OCI-LY7 (cell line): ENCODE measurements around the gene TMEM8B. TPM values are rescaled to one million over a fixed set of nuclear protein-coding genes. Genes with fewer than 3 reads are reported as not detected.

Experiments
- BruUV-seq: library from RNA; stranded (reverse); fragments of 400-500 nt; replicated peaks from 2 replicates; lab custom pipeline; 2021; lab: Mats Ljungman, UMichigan
- CTCF ChIA-PET: fragments of 300-600 bp; sonication (Branson Sonifier 250); formaldehyde crosslinking; loops from one replicate; lab custom pipeline; 2022; ENCODE audit warnings: antibody characterized with exemption; ENCODE audit not compliant: unreplicated experiment; lab: Charles Lee
- POLR2A ChIA-PET: fragments of 300-600 bp; sonication (Branson Sonifier 250); formaldehyde crosslinking; loops from one replicate; lab custom pipeline; 2022; ENCODE audit warnings: antibody characterized with exemption; lab: Charles Lee
- DNase-seq: peaks from one replicate; pipeline ENCODE4 v3.0.0-alpha.2; 2015; ENCODE audit warnings: low spot score
- H2AFZ ChIP-seq: fragments of 200-600 bp; sonication (generic), shearing (Covaris generic); 2 replicates; pipeline ENCODE4 v1.6.1; 2014; ENCODE audit warnings: mild to moderate bottlenecking, antibody characterized with exemption, low read length, moderate library complexity
- H3K27ac ChIP-seq: fragments of 200-600 bp; sonication (generic); 2 replicates; pipeline ENCODE4 v1.5.1; 2014; ENCODE audit warnings: mixed run types, low read depth, mild to moderate bottlenecking, moderate library complexity, low read length, inconsistent platforms; ENCODE audit not compliant: poor library complexity, severe bottlenecking
- H3K36me3 ChIP-seq: fragments of 200-600 bp; sonication (generic); 2 replicates; pipeline ENCODE4 v1.6.1; 2014; ENCODE audit warnings: mild to moderate bottlenecking, antibody characterized with exemption, low read length, moderate library complexity, mixed read lengths; ENCODE audit not compliant: insufficient read depth
- H3K4me1 ChIP-seq: fragments of 200-600 bp; sonication (generic); 2 replicates; pipeline ENCODE4 v1.5.1; 2014; ENCODE audit warnings: mild to moderate bottlenecking, low read length; ENCODE audit not compliant: insufficient read depth, poor library complexity, severe bottlenecking
- H3K4me2 ChIP-seq: fragments of 200-600 bp; sonication (generic); 2 replicates; pipeline ENCODE4 v1.6.1; 2014; ENCODE audit warnings: mild to moderate bottlenecking, low read length
- H3K4me3 ChIP-seq: fragments of 200-600 bp; sonication (generic); 2 replicates; pipeline ENCODE4 v1.5.1; 2014; ENCODE audit warnings: mild to moderate bottlenecking, low read depth, low read length; ENCODE audit not compliant: poor library complexity, severe bottlenecking
- H3K79me2 ChIP-seq: fragments of 200-600 bp; sonication (generic); 2 replicates; pipeline ENCODE4 v1.6.1; 2016; ENCODE audit warnings: low read depth, mild to moderate bottlenecking, low read length, moderate library complexity, mixed read lengths; ENCODE audit not compliant: insufficient read depth
- H3K9me2 ChIP-seq: fragments of 200-600 bp; sonication (generic); 2 replicates; pipeline ENCODE4 v1.6.1; 2016; ENCODE audit warnings: mild to moderate bottlenecking, low read length, mixed read lengths; ENCODE audit not compliant: insufficient read depth
- H3K9me3 ChIP-seq: fragments of 200-600 bp; sonication (generic); 2 replicates; pipeline ENCODE4 v1.6.1; 2014; ENCODE audit warnings: mild to moderate bottlenecking, mixed run types, low read length, mixed read lengths
- H4K20me1 ChIP-seq: fragments of 200-600 bp; sonication (generic); 2 replicates; pipeline ENCODE4 v1.6.1; 2014; ENCODE audit warnings: mild to moderate bottlenecking, antibody characterized with exemption, low read length, moderate library complexity, mixed read lengths; ENCODE audit not compliant: insufficient read depth
- CTCF ChIP-seq: fragments of 200-600 bp; sonication (generic); conservative IDR thresholded peaks from 2 replicates; pipeline ENCODE4 v1.5.1; 2014; ENCODE audit warnings: mild to moderate bottlenecking, antibody characterized with exemption, low read length, moderate library complexity, mixed read lengths
- EZH2phosphoT487 ChIP-seq: fragments of 200-600 bp; sonication (generic); IDR thresholded peaks from 2 replicates; pipeline ENCODE4 v1.6.1; 2018; ENCODE audit warnings: low read depth, borderline replicate concordance, mild to moderate bottlenecking, mixed run types, antibody characterized with exemption, low read length, moderate library complexity, mixed read lengths
- intact Hi-C: fragments of 100-400 bp; cut with micrococcal nuclease; formaldehyde crosslinking; loops from one replicate; pipeline ENCODE4 v1.10.0; 2022; ENCODE audit not compliant: unreplicated experiment
- total RNA-seq, 2 experiments: library from RNA; depleted of rRNA in 1 of 2; stranded (reverse); fragments of >200 nt in 1 of 2; shearing (Covaris generic) in 1 of 2; gene quantifications; 2 replicates each; pipeline ENCODE4 v1.2.3, GENCODE V29; 2014 to 2022

TMEM8B gene
- total RNA-seq, 2 experiments from 2014 or later: 3.1 to 15.7 TPM

- CTCF ChIA-PET: interaction anchor here (0.6 to 1.4 kb wide), 2 partner anchors 33 to 291 kb away, joined by 3 read pairs; no protein-coding TSS in a partner anchor
- no peaks in the 10 kb centered on the region for H4K20me1 ChIP-seq
- H3K27ac ChIP-seq: no peak overlapping the region
- no peaks in the 10 kb centered on the region for H3K9me3 ChIP-seq
- H3K4me2 ChIP-seq: no peak overlapping the region
- no peaks in the 10 kb centered on the region; the same call in 1 of the 2 replicates for H3K36me3 ChIP-seq
- no peaks in the 10 kb centered on the region for H3K9me2 ChIP-seq
- intact Hi-C loops: loop anchor here (10.0 kb wide), 1 partner anchor 231 kb away; no protein-coding TSS in a partner anchor
- TF ChIP-seq EZH2phosphoT487: no peak
- TF ChIP-seq CTCF: no peak
- no TSS peak for BruUV-seq
- no peak for DNase-seq
- POLR2A ChIA-PET: interaction anchor here (2.0 kb wide), 1 partner anchor 17 kb away, joined by 4 read pairs; no protein-coding TSS in a partner anchor
- H3K79me2 ChIP-seq: no peaks in the 10 kb centered on the region
- no peak overlapping the region for H2AFZ ChIP-seq
- H3K4me3 ChIP-seq: no peak overlapping the region
- peaks cover 9% of the 10 kb centered on the region for H3K4me1 ChIP-seq
These were observed 35.6 kb upstream of the TMEM8B start for GRCh38 chr9:35793461-35793860.

GRCh38 chr9:35795695-35796094, 33.3 kb upstream of the TMEM8B start:
- POLR2A ChIA-PET: no interaction called here
- TF ChIP-seq EZH2phosphoT487 (no peak), CTCF (no peak)
- intact Hi-C loops: loop anchor here (10.0 kb wide), 1 partner anchor 229 kb away; no protein-coding TSS in a partner anchor

GRCh38 chr9:35797311-35798109, 31.5 kb upstream of the TMEM8B start:
- H4K20me1 ChIP-seq: no peaks in the 10 kb centered on the region
- ChIA-PET CTCF (interaction anchor here (0.7 kb wide), 1 partner anchor 10 kb away, joined by 3 read pairs; no protein-coding TSS in a partner anchor), POLR2A (interaction anchor here (1.4 kb wide), 1 partner anchor 15 kb away, joined by 5 read pairs; the partner anchor contains the start of gene SPAG8)
- no peak overlapping the region for H3K27ac ChIP-seq
- no peak for TF ChIP-seq CTCF
- TF ChIP-seq EZH2phosphoT487: no peak
- peaks cover 9% of the 10 kb centered on the region for H3K4me1 ChIP-seq
- no peak overlapping the region for H2AFZ ChIP-seq
- H3K79me2 ChIP-seq: no peaks in the 10 kb centered on the region
- intact Hi-C loops: loop anchor here (10.0 kb wide), 1 partner anchor 227 kb away; no protein-coding TSS in a partner anchor
- no peak overlapping the region for H3K4me3 ChIP-seq
- H3K9me3 ChIP-seq: no peaks in the 10 kb centered on the region
- no peaks in the 10 kb centered on the region for H3K36me3 ChIP-seq
- BruUV-seq: no TSS peak
- no peak for DNase-seq
- no peaks in the 10 kb centered on the region for H3K9me2 ChIP-seq
- no peak overlapping the region for H3K4me2 ChIP-seq

More at GRCh38 chr9:35795695-35796094, 33.3 kb upstream of the TMEM8B start:
- Histone ChIP-seq H3K4me2 (no peak overlapping the region), H2AFZ (no peak overlapping the region), H3K4me1 (peaks cover 9% of the 10 kb centered on the region), H4K20me1 (no peaks in the 10 kb centered on the region), H3K9me2 (no peaks in the 10 kb centered on the region), H3K9me3 (no peaks in the 10 kb centered on the region), H3K4me3 (no peak overlapping the region), H3K36me3 (no peaks in the 10 kb centered on the region; the same call in 1 of the 2 replicates), H3K27ac (no peak overlapping the region), H3K79me2 (no peaks in the 10 kb centered on the region)
- CTCF ChIA-PET: no interaction called here
- BruUV-seq: no TSS peak
- no peak for DNase-seq
